Retina (tissue), 1 donor: ENCODE data around the gene CPAMD8.

ENCODE experiments used
- DNase-seq: peaks from one replicate; pipeline ENCODE4 v3.0.0-alpha.2; 2016

CPAMD8 gene

GRCh38 chr19:16915734-16916133, 110.9 kb downstream of the CPAMD8 start:
- DNase-seq: no peak

DNA sequence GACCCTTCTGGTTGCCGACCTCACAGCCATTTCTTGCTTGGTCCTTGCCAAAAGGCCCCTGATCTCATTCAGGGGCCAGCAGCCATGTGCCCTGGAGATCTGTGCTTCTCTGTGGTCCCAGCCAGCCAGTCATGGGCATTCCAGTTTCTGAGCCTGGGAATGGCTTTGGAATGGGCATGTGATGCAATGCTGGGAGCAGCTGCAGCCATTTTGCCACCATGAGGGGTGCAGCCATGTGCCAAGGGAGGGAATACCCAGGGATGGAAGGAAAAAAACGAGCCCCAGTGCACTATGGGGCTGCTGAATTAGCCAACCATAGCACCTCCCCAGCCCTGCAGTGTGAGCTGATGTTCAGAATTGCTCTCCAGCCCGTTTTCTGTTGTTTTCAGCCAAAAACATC, 111.5 kb downstream of the CPAMD8 start:
- DNase-seq: no peak

DNA sequence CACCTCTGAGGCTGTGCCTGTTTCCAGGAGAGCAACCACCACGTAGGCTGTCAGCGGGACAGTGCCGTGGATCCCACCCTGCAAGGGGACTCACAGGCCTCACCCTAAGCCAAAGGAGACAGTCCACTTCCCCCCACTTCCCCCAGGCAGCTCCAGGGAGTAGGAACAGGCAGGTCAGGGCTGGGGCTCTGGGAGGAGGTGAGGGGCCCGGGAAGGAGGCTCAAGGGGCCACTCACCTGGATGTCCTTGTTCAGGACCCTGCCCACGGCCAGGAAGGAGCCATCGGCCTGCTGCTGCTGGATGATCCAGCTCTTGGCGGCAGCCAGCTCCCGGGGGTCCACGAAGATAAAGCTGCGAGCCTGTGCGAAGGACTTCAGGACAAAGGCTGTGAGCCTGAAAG, 112.2 kb downstream of the CPAMD8 start:
- DNase-seq: no peak

DNA sequence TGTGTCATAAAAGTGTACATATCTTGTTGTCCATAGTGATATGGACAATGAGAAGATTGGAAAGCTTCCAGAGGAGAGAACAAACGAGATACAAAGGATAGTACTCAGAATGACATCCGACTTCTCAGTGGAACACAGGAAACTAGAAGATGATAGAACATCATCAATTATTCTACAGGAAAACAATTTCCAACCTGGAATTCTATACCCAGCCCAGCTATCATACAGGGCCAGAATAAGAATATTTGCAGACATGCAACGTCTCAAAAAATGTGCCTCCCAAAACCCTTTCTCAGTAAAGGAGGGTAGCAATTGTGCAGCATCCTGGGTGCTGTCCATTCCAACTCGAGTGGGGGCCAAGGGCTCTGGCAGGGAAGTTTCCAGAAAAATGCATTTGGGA, 113.8 kb downstream of the CPAMD8 start:
- DNase-seq: no peak

DNA sequence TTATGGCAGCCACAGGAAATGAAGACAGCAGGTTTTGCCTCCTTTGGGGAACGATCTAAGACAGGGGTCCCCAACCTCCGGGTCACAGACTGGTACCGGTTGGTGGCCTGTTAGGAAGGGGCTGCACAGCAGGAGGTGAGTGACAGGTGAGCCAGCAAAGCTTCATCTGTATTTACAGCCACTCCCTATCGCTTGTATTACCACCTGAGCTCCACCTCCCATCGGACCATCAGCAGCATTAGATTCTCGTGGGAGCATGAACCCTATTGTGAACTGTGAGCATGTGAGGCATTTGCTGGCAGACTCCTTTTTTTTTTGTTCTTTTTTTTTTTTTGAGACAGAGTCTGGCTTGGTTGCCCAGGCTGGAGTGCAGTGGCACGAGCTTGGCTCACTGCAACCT, 115.6 kb downstream of the CPAMD8 start:
- no peak for DNase-seq

GRCh38 chr19:16908759-16909158, 117.9 kb downstream of the CPAMD8 start:
- no peak for DNase-seq

DNA sequence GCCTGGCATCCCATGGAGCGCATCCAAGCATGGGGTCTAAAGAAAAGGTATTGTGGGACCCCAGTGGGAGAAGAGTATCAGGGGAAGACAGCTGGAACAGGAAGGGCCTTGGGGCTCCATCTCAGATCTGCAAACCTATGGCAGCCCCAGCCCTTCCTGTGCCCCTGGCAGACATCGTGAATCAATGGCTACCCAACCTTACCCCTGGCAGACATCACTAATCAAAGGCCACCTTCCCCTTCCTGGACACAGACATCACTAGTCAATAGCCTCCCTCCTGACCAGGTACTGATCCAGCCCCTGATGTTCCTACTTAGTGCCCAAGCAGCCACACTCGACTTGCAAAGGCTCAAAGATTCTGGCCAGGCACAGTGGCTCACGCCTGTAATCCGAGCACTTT, 122.0 kb downstream of the CPAMD8 start:
- no peak for DNase-seq

DNA sequence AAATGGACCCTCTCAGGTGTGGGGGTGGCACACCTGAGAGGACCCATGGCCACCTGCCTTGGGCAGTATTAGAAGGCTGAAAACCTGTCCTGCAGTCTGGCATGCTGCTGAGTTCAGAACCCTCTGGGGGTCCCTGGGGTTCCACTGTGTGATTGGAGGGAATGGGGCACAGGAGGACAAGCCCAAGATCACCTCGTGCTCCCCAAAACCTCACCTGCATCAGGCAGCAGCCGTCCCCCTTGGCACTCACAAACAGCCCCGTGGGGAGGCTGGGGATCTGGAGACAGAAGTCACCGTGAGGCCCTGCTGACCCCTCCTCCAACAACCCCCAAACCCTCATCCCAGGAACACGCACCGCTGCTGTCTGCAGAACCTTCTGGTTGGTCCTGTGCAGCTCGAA, 123.3 kb downstream of the CPAMD8 start:
- no peak for DNase-seq

- no peak for DNase-seq
Observed at GRCh38 chr19:16902545-16902944, 124.1 kb downstream of the CPAMD8 start.

- no peak for DNase-seq
Observed at GRCh38 chr19:16901491-16902175, 125.0 kb downstream of the CPAMD8 start.

DNA sequence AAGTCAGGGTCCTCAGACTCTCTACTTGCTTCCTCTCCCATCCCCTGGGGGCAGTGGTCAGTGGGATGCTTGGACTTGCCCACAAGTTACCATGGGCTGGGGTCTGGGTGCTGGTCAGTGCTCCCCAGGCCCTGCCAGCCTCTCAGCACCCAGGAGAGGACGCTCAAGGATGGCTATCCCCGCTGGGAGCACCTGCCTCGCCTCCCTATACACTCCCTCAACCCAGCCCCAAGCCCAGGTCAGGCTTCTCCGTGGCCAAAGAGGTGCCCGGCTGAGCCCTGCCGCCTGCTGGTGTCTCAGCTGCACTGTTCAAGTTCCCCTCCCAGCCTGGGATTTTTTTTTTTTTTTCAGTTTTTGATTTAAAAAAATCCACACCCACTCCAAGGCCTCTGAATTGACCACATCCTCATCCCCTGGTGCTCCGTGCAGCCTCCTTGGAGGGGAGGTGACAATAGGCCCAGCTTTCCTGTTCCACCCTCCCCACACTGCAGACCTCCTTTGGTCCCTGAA, 127.0 kb downstream of the CPAMD8 start:
- no peak for DNase-seq

- DNase-seq: no peak
Observed at GRCh38 chr19:16898361-16899015, 128.1 kb downstream of the CPAMD8 start.

DNA sequence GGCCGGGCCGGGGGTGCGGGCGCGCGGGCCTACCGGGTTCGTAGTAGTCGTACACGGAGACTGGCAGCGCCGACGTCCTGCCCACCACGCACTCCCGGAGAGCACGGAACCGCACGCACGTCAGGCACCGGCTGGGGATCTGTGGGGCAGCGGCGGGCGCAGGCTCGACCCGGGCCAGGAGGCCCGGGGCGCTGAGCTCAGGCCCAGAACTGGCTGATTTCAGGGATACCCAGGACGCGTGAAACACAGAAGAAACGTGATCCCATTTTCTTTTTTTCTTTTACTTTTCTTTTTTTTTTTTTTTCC, 128.8 kb downstream of the CPAMD8 start:
- DNase-seq: no peak

- no peak for DNase-seq
Observed at GRCh38 chr19:16897029-16897855, 129.4 kb downstream of the CPAMD8 start.

- DNase-seq: no peak
Observed at GRCh38 chr19:16896146-16897028, 130.2 kb downstream of the CPAMD8 start.

DNA sequence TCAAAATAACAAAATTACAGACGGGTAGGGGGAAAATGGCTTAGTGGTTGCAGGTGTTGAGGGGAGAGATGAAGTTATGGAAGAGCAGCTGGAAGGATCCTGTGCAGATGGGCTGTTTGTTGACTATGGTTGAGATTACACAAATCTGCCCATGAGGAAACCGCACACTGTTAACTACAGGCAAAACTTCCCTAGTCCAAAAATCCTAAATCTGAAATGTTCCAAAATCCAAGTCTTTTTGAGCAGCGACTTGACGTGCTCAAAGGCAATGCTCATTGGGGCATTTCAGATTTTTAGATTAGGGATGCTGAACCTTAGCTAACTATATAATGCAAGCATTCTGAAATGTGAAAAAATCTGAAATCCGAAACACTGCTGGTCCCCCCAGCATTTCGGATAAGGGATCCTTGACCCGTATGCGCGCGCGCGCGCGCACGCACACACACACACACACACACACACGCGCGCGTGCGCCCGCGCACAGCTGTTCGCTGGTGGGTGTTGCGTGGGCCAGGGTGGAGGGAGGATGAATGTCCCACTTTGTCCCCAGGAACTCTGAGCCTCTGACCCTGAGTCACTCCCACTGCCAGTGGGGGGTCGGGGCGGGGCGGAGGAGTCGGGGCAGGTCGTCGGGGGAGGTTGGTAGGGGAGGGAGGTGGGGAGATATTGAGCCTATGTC, 131.0 kb downstream of the CPAMD8 start:
- no peak for DNase-seq

GRCh38 chr19:16894080-16894479, 132.5 kb downstream of the CPAMD8 start:
- DNase-seq: no peak

GRCh38 chr19:16893686-16893989, 133.0 kb downstream of the CPAMD8 start:
- DNase-seq: no peak

DNA sequence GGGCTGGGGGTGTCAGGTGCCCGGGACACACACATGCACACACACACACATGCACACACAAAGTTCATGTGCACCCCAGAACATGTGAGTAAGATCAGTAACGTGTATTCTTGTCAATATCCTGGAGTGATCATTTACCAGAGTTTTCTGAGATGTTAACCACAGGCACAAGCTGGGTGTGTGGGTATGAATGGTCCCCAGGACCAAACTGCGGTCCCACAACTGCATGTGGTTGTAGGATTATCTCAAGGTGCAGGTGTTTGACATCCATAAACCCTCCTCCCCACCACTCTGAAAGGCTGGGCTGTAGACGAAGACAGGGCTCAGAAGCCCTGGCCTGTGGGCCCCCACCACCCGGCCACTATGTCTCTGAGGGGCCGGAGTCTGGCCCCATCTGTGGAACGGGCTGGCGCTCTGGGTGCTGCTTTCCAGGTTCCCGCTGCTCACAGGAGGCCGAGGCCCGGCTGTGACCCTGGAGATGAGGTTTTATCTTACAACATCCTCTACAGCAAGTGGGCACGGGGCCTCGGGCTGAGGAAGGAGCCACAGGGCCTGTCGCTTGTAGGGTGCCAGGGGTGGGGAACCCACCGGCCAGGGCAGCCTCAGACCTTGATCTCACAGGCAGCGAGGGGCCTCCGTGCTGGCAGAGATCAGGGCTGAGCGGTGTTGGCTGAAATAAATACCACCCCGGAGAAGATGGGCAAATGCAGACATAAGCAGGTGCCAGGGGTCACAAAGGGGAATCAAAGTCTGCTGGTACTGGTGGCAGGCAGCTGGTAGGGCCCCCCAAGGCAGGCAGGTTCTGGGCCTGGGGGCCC, 133.5 kb downstream of the CPAMD8 start:
- DNase-seq: no peak

DNA sequence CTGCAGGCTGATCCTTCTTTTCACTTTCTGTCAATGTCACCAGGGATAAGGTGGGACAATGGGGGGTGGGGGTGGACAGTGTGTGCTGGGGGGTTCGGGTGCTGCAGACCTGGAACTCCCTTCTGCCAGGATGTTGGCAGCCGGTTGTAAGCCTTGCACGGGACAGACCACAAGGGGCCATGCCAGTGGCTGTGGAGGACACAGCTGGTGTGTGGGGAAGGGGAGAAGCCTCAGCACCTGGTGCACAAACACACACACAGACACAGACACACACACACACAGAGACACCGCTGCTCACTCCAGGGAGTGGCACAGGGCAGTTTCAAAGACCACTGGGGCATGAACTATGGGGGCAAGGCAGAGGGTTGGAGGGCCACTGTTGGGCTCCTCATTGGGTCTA, 134.2 kb downstream of the CPAMD8 start:
- no peak for DNase-seq

DNA sequence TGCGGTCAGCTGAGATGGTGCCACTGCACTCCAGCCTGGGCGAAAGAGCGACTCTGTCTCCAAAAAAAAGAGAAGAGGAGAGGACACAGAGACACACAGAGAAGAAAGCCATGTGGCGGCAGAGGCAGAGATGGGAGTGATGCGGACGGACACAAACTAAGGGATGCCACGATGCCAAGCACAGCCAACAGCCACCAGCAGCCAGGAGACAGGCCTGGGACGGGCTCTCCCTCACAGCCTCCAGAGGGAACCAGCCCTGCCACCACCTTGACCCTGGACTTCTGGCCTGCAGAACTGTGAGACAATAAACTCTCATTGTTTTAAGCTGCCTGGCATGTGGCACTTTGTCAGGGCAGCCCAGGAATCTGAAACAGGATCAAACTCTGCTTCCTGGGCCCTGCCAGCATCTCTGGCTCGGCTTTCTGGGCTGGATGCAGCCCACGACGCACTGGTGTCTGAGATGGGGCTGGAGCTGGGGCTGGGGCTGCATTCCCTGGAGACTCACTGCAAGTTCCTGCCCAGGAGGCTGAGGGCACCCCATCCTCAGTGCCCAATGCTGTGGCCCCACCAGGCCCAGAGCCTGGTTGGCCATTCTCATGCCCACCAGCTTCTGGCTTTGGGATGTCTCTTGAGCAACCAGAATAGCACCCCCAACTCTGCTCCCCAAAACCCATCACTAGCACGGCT, 134.8 kb downstream of the CPAMD8 start:
- DNase-seq: no peak
